ENCODE measurements around the gene RANBP3.
"Not testable (repeated sequence)": the region's sequence is repeated elsewhere in the genome, so short reads cannot be mapped to it uniquely, and the experiment has no call there.

Gene RANBP3

DNA sequence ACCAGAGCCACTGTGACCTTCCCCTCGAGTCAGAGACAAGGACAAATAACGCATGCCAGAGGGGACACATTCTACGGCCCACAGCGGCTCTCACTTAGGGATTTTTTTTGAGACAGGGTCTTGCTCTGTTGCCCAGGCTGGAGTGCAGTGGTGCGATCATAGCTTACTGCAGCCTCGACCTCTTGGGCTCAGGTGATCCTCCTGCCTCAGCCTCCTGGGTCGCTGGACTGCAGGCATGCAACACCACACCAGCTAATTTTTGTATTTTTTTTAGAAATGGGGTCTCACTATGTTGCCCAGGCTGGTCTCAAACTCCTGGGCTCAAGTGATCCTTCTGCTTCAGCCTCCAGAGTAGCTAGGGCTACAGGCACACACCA lies 28.1 kb upstream of the RANBP3 start:
- not testable (repeated sequence) for DNase-seq (ENCODE audit: low spot score)

GRCh38 chr19:6005321-6006069 lies 27.6 kb upstream of the RANBP3 start:
- DNase-seq (ENCODE audit: low spot score) = no peak

DNA sequence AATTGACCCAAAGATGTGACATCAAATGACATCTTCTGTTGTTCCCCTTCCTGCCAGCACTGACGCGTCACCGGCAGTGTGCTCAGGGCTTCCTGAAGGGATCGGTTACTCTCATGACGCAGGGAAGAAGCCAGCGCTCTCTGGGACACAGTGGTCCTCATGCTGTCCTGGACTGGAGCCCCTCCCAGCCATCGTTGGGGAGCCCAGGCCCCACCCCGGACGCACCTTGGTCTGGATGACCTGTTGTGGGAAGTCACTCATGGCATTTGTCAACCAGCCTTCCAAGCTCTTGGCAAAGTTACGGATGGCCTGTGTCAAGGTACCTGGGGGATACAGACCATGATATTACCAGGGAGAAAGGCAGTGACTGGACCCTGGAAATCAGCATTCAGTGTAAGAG lies 26.0 kb upstream of the RANBP3 start:
- no peak for DNase-seq (ENCODE audit: low spot score)

GRCh38 chr19:6002591-6002990 lies 24.7 kb upstream of the RANBP3 start:
- no peak for DNase-seq (ENCODE audit: low spot score)

DNA sequence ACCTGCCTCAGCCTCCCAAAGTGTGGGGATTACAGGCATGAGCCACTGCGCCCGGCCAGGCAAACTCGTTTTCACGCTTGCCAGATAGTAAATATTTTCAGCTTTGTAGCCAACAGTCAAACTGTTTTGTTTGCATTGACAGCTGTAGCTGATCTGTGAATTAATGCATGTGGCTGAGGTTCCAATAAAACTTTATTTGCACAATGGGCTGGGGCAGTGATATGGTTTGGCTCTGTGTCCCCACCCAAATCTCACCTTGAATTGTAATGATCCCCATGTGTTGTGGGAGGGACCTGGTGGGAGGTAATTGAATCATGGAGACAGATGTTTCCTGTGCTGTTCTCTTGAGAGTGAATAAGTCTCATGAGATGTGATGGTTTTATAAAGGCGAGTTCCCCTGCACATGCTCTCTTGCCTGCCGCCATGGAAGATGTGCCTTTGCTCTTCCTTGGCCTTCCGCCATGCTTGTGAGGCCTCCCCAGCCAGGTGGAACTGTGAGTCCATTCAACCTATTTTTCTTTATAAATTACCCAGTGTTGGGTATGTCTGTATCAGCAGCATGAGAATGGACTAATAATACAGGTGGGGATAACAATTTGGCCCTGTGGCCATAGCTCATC lies 22.4 kb upstream of the RANBP3 start:
- DNase-seq (ENCODE audit: low spot score) = no peak

GRCh38 chr19:5999693-6000092 lies 21.8 kb upstream of the RANBP3 start:
- DNase-seq (ENCODE audit: low spot score) = no peak

- no peak for DNase-seq (ENCODE audit: low spot score)
Measured at GRCh38 chr19:5997371-5997770, 19.4 kb upstream of the RANBP3 start.

DNA sequence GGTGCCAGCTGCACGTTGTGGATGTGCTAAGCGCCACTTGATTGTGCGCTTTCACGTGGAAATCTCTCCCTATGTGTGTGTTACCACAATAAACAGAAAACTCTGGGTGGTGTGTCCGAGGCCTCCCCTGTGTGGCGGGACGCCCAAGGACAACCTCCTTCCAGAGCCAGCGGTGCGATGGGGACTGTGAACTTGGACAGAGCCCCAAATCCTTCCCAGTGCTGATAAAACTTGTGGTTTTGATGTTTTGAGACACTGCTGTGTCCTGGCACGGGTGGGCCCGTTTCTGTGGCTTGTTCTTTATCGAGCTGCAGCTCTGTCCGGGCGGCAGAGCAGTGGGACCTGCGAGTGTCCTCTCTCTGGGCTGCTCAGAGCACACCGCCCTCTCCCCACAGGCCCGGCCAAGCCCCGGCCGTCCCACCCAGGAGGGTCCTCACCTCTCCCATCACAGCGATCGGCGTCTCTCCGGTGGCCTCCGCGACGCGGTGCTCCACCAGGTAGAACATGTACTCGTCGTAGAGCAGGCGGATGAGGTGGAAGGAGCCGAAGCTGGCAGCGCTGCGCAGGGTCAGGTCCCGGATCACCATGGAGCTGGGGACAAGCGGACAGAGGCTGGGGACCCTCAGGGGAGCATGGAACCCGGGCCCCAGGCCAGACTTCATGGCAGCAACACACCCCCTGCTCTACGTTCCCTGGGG lies 18.8 kb upstream of the RANBP3 start:
- no peak for DNase-seq (ENCODE audit: low spot score)

DNA sequence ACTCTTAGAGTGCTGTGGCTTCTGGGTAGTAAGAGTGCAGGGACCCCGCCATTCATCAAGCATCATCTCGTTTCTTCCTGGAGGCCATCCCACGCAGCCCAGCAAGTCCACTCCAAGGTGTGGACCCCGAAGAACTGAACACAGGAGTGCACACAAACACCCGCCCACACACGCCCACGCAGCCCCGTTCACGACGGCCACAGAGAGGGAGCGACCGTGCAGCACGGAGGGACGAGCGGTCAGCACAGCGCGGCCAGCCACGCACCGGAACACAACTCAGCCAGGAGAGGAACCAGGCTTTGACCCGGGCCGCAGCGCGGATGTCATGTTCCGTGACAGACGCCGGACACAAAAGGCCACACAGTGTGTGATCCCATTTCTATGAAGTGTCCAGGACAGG lies 18.2 kb upstream of the RANBP3 start:
- no peak for DNase-seq (ENCODE audit: low spot score)

- DNase-seq (ENCODE audit: low spot score) = no peak
Measured at GRCh38 chr19:5995606-5996005, 17.7 kb upstream of the RANBP3 start.

GRCh38 chr19:5994405-5995165 lies 16.6 kb upstream of the RANBP3 start:
- DNase-seq (ENCODE audit: low spot score) = no peak

- no peak for DNase-seq (ENCODE audit: low spot score)
Measured at GRCh38 chr19:5993648-5994358, 15.9 kb upstream of the RANBP3 start.

GRCh38 chr19:5993201-5993600 lies 15.3 kb upstream of the RANBP3 start:
- no peak for DNase-seq (ENCODE audit: low spot score)

GRCh38 chr19:5992756-5993155 lies 14.8 kb upstream of the RANBP3 start:
- DNase-seq (ENCODE audit: low spot score) = no peak

DNA sequence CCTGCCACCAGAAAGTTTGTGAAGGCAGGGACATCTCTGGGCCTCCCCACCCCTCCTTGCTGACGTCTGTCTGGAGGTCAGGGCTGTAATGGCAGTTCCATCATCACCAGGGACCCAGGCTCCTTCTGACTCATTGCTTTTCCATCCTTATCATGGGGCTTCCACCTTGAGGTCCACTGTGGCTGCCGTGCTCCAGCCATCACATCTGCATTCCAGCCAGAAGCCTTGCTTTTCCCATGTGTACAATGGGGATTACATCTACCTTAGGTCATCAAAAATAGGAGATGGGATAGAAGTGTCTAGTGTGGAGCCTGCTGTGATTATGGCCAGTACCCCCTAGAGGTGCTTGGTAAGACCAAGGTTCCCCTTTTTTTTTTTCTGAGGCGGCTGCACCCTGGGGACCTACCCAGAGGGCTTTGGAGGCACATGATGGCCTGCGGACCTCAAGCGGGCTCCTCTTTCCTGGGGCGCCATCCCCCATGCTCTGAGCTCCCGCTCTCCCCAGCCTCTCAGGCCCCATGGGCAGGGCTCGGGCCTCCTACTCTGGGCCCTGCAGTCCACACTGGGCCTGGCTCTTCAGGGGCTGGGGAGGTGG lies 13.4 kb upstream of the RANBP3 start:
- no peak for DNase-seq (ENCODE audit: low spot score)

DNA sequence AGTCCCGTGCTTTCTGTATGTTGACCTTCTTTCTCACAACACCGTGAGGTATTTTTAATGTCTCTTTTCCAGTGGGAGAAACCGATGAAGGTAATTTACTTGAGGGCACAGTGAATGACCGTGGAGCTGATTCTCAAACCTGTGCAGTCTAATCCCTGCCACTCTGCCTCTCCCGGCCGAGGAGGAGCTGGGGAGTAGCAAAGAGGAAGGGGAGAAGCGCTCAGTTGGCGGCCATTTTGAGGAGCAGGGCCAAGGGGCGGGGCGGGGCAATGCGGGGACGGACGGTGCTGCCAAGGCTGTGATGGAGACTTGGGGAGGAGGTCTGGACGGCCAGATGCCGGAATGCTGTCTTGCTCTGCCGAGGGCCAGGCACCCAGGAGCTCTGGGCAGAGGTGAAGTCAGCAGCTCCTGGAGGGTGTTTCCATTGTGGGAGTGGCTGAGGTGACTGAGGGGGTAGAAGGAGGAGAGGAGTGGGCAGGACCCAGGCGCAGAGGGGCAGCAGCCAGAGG lies 12.4 kb upstream of the RANBP3 start:
- DNase-seq (ENCODE audit: low spot score) = no peak

DNA sequence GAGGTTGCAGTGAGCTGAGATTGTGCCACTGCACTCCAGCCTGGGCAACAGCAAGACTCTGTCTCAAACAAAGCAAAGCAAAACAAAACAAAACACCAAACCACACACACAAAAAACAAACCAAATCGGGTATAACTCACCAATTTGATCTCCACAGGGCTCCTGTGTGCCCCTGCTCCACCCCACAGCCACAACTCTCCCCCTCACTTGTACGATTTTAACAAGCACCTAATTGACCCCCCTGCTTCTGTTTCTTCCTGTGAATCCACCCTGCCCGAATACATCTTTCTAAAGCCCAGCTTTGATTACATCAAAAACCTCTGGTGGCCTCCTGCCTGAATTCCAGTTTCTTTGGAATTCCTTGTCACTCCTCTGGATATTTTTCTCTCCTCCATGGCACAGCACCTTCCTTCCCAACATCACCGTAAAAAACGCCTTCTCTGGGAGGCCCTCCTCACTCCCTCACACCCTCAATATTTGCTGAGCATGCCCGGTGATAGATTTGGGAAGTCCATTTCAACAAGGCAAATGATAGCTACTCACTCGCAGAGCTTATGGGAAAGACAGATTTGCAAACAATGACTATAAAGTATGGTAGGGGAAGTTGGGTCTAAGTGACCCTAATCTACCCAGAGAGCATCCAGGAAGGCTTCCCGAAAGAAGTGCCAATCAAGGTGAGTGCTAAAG lies 11.6 kb upstream of the RANBP3 start:
- DNase-seq (ENCODE audit: low spot score) = no peak

DNA sequence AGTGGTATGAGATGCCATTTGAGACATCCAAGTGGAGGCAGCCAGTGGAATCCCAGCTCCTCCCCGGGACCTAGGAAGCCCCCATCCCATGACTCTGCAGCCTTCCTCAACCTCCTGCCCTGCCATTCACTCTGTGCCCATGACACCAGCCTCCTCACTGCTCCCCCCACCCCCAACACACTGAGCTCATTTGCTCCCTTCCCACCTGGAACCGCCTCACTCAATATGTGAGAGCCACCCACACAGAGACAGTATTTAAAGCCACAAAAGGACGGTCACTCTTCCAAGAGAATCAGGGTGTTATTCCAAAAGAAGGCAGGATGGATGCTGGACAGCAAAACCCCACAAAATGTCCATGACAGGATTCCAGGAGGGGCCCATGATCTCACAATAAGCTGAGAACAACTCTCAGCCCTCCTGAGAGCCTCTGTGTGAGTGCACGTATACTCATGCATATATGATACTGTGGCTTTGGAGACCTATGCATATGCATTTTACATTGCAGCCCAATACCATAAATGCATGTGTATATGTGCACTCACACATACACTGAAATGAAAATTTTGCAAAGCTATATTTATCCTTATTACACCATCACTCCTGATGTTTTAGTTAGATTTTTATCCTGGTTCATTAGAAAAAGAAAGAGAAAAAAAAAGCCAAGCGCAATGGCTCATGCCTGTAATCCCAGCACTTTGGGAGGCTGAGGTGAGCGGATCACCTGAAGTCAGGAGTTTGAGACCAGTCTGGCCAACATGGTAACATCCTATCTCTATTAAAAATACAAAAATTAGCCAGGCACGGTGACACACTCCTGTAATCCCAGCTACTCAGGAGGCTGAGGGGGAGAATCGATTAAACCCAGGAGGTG lies 10.8 kb upstream of the RANBP3 start:
- no peak for DNase-seq (ENCODE audit: low spot score)

- peak; percentile 79 for DNase-seq (ENCODE audit: low spot score)
Measured at GRCh38 chr19:5987077-5987818, 9.3 kb upstream of the RANBP3 start.

All from CD4-positive, alpha-beta T cell treated with Interleukin-15 for 4 hours (primary cell).